ENCODE measurements around the gene GORASP2. TPM values are rescaled to one million over a fixed set of nuclear protein-coding genes. Genes with fewer than 3 reads are reported as not detected.

The GORASP2 gene
- total RNA-seq, 4 donors from 2014 or later: 40.6 to 59.8 (median 47.1) TPM

DNA sequence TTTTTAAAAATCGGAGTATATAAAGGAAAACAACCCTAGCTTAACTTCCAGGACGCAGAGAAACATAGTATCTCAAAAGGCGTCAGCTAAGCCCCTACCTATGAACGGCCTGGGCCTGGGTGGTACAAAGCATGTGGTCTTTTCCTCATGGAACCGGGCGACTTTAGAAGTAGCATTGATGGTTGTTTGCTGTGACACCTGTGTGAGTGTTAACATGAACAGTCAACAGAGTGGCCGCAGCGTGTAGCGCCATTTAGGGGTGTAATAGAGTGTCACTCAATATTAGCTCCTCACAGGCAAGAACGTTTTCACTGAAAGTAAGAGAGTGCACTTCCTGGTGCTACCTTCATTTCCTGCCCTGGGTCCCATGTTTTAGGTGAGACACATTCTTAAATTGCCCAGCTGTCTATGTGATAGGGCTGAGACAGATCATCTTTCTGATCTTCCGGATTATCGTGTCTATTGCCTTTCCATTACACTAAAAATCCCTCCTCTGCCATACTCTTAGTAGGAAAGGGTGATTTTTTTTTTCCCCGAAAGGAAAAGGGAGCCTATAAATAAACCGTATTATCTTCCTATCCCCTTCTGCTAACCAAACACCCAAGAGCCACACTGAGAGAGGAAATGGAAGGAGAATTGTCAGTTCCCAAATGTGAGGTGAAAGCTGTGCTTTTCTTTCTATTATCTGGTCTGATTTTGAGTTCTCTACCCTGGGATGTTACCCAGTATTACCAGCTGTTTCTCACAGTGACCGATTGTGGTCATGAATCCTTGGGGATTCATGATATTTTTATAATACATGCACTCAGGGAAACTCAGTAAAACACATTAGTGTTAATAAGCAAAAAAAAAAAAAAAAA lies 1.3 kb downstream of the GORASP2 start:
- 4% methylated on average over 15 of the region's 15 CpGs for WGBS
- H3K9me3 ChIP-seq: no peaks in the 10 kb centered on the region
- peak overlapping the region; percentile 93 for H3K27ac ChIP-seq
- TF ChIP-seq, protein P1, sequence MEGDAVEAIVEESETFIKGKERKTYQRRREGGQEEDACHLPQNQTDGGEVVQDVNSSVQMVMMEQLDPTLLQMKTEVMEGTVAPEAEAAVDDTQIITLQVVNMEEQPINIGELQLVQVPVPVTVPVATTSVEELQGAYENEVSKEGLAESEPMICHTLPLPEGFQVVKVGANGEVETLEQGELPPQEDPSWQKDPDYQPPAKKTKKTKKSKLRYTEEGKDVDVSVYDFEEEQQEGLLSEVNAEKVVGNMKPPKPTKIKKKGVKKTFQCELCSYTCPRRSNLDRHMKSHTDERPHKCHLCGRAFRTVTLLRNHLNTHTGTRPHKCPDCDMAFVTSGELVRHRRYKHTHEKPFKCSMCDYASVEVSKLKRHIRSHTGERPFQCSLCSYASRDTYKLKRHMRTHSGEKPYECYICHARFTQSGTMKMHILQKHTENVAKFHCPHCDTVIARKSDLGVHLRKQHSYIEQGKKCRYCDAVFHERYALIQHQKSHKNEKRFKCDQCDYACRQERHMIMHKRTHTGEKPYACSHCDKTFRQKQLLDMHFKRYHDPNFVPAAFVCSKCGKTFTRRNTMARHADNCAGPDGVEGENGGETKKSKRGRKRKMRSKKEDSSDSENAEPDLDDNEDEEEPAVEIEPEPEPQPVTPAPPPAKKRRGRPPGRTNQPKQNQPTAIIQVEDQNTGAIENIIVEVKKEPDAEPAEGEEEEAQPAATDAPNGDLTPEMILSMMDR (IDR thresholded peaks at IDR 0.05): no peak
- TF ChIP-seq POLR2A (IDR thresholded peaks at IDR 0.05): no peak
- no peaks in the 10 kb centered on the region for H3K36me3 ChIP-seq
- no peaks in the 10 kb centered on the region for H3K27me3 ChIP-seq
- no peak for DNase-seq (ENCODE audit: low spot score in 2 of 2)
- peaks cover 42% of the 10 kb centered on the region for H3K4me1 ChIP-seq
- peak overlapping the region; percentile 74 for H3K4me3 ChIP-seq

DNA sequence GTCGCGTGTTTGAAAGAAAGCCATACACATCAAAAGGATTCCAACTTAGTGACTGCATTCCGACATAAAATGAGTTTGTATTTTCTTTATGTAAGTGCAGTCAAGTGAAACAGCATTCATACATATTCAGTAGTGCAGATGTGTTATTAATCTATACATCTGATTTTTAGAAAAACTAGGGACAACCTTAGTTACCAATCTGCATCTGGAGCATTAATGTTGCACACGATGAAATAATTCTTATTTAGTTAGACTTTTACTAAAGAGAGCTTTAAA lies 1.9 kb downstream of the GORASP2 start:
- peak overlapping the region; percentile 74 for H3K4me3 ChIP-seq
- H3K9me3 ChIP-seq: no peaks in the 10 kb centered on the region
- no peaks in the 10 kb centered on the region for H3K27me3 ChIP-seq
- WGBS: 32% methylated on average over 4 of the region's 4 CpGs
- TF ChIP-seq POLR2A (IDR thresholded peaks at IDR 0.05) (no peak), EP300 (IDR thresholded peaks at IDR 0.05) (no peak)
- no peak overlapping the region for H3K27ac ChIP-seq
- peaks cover 42% of the 10 kb centered on the region for H3K4me1 ChIP-seq
- H3K36me3 ChIP-seq: no peaks in the 10 kb centered on the region
- no peak for DNase-seq (ENCODE audit: low spot score in 2 of 2)

- no peak for DNase-seq (ENCODE audit: low spot score in 2 of 2)
- peaks cover 7% of the 10 kb centered on the region for H3K36me3 ChIP-seq
- no peak overlapping the region for H3K27ac ChIP-seq
- H3K4me1 ChIP-seq: peaks cover 42% of the 10 kb centered on the region
- WGBS: 61% methylated on average over 1 of the region's 1 CpG
- TF ChIP-seq, protein P1 (IDR thresholded peaks at IDR 0.05): no peak
- TF ChIP-seq POLR2AphosphoS5 (IDR thresholded peaks at IDR 0.05) (no peak), EP300 (IDR thresholded peaks at IDR 0.05) (no peak), POLR2A (IDR thresholded peaks at IDR 0.05) (no peak)
- H3K4me3 ChIP-seq: no peak overlapping the region
- H3K9me3 ChIP-seq: no peaks in the 10 kb centered on the region
- H3K27me3 ChIP-seq: no peaks in the 10 kb centered on the region
Measured at GRCh38 chr2:170932166-170932565, 3.1 kb downstream of the GORASP2 start.

DNA sequence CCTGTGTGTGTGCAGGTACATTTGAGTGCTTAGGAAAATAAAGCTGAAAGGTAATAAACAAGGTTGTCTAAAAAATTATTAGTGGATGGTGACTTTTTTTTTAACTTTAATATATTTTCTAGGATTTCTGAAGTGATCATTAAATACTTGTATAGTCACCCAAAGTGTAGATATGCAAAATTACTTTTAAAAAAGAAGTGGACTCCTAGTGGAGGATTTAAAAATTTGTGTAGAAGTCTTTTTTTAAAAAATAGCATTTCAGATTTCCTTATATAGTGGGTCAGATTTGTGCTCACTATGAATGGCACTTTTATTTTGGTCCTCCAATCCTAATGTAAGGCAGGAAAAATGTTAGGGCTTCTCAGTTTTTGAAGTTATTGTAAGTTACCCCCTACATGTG lies 3.9 kb downstream of the GORASP2 start:
- Histone ChIP-seq H3K9me3 (no peaks in the 10 kb centered on the region), H3K4me1 (peaks cover 44% of the 10 kb centered on the region), H3K27ac (no peak overlapping the region), H3K27me3 (no peaks in the 10 kb centered on the region), H3K4me3 (no peak overlapping the region), H3K36me3 (peaks cover 9% of the 10 kb centered on the region)
- no peak for DNase-seq (ENCODE audit: low spot score in 2 of 2)
- TF ChIP-seq POLR2AphosphoS5 (IDR thresholded peaks at IDR 0.05): no peak
- TF ChIP-seq POLR2A (IDR thresholded peaks at IDR 0.05): no peak

DNA sequence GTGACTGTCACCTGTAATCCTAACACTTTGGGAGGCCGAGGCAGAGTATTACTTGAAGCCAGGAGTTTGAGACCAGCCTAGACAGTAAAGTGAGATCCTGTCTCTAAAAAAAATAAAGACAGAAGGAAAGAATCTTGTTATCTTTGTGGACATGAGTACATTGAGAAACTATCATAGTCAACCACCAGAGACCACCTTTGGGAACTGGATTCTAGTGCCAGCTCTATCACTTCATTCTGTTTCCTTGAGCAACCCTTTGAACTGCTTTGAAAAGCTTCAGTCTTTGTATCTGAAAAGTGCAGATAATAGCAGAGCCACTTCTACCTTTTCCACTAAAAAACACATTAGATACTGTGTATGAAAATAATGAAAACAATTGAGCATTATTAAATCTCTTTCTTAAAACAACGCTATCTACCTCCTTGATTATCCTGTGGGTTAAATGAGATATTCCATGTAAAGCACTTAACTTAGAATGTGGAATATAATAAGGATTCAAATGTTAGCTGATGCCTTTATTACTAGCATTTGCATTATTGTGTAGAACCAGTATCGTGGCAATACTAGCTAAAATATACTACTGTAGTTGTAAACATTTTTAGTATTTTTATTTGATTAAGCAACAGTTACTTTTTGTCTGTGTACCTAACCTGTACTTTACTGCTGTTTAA lies 8.8 kb downstream of the GORASP2 start:
- TF ChIP-seq, protein P1 (IDR thresholded peaks at IDR 0.05): no peak
- no peak for TF ChIP-seq POLR2A (IDR thresholded peaks at IDR 0.05)
- no peak for TF ChIP-seq EP300 (IDR thresholded peaks at IDR 0.05)
- no peak for TF ChIP-seq POLR2AphosphoS5 (IDR thresholded peaks at IDR 0.05)
- H3K36me3 ChIP-seq: peaks cover 9% of the 10 kb centered on the region
- H3K9me3 ChIP-seq: no peaks in the 10 kb centered on the region
- no peak overlapping the region for H3K27ac ChIP-seq
- no peak overlapping the region for H3K4me3 ChIP-seq
- DNase-seq (ENCODE audit: low spot score in 2 of 2): no peak
- peaks cover 11% of the 10 kb centered on the region for H3K4me1 ChIP-seq
- WGBS: 56% methylated on average over 3 of the region's 3 CpGs
- H3K27me3 ChIP-seq: no peaks in the 10 kb centered on the region

- no peaks in the 10 kb centered on the region for H3K27me3 ChIP-seq
- no peaks in the 10 kb centered on the region for H3K9me3 ChIP-seq
- no peak overlapping the region for H3K4me3 ChIP-seq
- H3K4me1 ChIP-seq: peaks cover 5% of the 10 kb centered on the region
- TF ChIP-seq EP300 (IDR thresholded peaks at IDR 0.05): no peak
- TF ChIP-seq POLR2A (IDR thresholded peaks at IDR 0.05): no peak
- TF ChIP-seq, protein P1 (IDR thresholded peaks at IDR 0.05): no peak
- TF ChIP-seq POLR2AphosphoS5 (IDR thresholded peaks at IDR 0.05): no peak
- H3K27ac ChIP-seq: no peak overlapping the region
- peaks cover 9% of the 10 kb centered on the region for H3K36me3 ChIP-seq
- DNase-seq (ENCODE audit: low spot score in 2 of 2): no peak
Measured at GRCh38 chr2:170940066-170940465, 11.0 kb downstream of the GORASP2 start.
